ENCODE measurements around the gene GSTM2.

GRCh38 chr1:109721971-109722370 is 54.1 kb downstream of the GSTM2 start:
- TF ChIP-seq CTCF (IDR thresholded peaks at IDR 0.05), result no peak
- no peak for TF ChIP-seq EZH2 (IDR thresholded peaks at IDR 0.05)

All from neural progenitor cell (in vitro differentiated cells).